GM19455 (cell line): ENCODE data around the gene RPS19.

Experiments
- ATAC-seq: cut with Tn5 transposase; IDR thresholded peaks from one replicate; pipeline ENCODE4 v1.9.1; 2021; ENCODE audit not compliant: unreplicated experiment

The RPS19 gene

DNA sequence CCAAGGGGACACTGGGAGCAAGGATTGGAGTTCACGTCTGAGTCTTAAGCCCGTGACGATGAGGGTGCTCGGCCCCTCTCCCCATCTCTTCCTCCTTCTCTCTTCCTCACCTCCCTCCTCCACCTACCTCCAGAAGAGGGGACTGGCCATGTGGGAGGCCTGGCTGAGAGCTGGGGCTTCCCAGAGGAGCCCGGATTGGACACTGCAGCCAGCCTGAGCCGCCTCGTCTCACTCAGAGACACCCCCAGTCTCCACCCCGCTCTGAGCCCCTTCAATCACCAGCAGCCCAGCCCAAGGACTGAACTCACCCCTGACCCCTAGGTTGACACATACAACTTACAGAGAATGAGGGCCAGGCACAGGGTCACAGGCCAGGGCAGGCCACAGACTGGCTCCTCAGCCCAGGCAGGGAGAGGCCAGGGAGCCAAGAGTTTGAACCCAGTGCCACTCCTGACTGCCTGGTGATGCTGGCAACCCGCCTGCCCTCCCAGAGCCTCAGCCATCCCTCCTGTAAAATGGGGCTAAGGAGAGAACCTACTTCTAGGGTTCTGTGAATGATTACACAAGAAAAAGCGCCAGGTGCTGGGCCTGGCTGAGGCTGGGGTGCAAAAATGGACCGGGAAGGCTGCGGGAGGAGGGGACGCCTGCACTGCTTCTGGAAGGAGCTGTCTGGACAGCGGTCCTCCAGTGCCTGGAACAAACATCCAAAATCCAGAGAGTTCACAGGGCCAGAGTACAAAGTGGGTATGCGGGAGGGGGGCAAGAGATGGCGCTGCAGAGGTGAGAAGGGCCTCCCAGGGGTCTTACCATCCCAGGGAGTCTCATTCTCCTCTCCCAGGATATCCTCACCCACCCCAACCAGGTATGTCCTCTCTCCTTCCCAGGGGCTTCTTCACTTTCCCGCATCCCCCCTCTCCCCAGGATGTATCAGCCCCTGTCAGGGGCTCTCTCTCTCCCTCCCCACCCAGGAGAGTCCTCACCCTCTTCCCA, 18.2 kb downstream of the RPS19 start:
- no peak for ATAC-seq

DNA sequence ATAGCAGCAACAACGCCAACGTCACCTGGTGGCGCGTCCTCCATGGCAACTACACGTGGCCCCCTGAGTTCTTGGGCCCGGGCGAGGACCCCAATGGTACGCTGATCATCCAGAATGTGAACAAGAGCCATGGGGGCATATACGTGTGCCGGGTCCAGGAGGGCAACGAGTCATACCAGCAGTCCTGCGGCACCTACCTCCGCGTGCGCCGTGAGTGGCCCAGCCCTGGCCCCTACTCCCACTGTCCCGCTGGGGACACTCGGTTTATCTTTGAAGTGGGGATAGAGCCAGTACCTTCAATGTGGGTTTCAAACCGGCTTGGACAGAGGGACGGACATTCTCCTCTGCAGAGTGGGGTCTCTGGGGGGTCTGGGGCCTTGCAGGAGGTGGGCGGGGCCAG, 19.0 kb downstream of the RPS19 start:
- no peak for ATAC-seq

DNA sequence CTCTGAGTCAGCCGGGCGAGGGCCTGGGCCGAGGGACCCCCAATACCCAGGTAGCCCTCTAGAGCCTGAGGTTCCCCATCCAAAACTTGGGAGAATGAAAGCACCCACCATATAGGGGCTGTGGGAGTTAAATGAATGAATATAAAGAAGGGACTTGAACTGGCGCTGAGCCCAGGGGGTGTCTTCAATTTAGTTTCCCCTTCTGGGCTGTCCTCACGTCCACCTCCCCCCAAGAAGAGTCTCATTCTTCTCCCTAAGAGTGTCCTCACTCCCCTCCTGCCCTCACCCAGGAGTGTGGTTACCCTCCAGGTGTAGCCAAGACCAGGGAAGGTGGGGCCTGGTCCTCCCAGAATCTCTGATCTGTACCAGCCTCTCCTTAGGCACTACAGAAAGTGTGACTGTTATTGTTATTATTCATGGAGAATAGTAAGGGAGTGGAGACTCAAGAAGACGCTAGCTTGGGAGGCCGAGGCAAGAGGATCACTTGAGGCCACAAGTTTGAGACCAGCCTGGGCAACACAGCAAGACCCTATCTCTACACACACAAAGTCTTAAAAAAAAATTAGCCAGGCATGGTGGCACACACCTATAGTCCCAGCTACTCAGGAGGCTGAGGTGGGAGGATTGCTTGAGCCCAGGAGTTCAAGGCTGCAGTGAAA, 19.7 kb downstream of the RPS19 start:
- no peak for ATAC-seq

DNA sequence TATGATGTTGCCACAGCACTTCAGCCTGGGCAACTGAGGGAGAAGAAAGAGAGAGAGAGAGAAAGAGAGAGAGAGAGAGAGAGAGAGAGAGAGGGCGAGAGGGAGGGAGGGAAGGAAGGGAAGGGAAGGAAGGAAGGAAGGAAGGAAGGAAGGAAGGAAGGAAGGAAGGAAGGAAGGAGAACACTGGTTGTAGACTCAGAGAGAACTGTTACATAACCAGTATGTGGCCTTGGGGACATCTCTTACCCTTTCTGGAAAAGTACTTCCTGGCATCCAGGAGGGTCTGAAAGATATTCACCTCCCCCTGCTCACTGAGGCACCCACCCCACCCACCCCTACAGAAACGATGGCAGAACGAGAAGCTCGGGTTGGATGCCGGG, 20.3 kb downstream of the RPS19 start:
- ATAC-seq: no peak

DNA sequence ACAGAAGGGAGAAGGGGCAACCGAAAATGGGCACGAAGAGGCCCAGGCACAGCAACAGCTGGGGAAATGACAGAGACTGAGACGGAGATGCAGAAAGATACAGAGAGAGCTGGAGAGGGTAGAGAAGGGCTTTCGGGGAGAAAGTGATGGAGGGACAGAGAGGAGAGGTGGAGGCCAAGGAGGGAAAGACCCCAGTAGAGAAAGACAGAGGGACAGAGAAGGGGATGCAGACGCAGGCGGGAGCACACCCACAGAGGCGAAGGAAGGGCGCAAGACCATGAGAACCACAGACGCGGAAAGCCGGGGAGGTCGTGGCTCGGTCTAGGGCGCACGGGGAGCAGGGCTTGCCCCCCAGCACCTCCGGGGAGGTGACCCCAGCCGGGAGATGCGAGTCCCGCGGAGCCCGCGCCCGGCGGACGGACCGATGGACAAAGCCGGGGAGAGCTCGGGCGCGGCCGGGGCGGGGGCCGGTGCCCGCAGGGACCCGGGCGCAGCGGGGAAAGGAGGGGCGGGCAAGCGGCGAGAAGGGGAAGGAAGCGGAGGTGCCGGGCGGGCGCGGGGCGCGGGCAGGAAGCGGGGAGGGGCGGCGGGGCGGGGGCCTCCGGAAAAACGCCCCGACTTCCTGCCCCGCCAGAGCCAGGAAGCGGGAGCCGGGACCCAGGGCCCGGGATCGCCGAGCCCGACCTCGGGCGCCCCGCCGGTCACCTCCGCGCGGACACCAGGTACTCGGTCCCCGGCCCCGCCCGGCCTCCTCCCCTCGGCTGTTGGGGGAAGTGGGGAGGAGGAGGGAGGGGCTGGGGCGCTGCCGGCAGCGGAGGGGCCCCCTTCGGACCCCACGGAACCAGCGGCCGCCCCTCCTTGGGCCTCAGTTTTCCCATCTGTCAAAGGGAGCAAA, 22.8 kb downstream of the RPS19 start, which contains the start of gene ARHGEF1:
ARHGEF1 (plus strand) TSS at position 617 of the 895 bp plus-strand sequence. CDS start 4,899 bp downstream, outside the sequence.
- ATAC-seq: no peak

DNA sequence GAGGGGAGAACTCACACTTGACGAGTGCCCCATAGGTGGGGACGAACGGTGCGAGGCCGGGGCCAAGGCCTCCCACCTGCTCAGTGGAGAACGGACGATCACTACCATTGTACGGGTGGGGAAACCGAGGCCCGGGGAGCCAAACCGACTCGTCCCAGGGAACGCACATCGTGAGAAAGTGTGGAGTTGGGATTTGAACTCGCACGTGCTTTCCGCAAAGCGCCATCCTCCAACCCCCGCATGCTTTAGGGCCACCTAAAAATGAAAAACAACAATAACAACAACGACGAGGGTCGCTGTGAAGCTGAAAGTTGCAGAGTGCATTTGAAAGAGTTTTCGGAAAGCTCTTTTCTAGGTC, 23.4 kb downstream of the RPS19 start:
- ATAC-seq: no peak

DNA sequence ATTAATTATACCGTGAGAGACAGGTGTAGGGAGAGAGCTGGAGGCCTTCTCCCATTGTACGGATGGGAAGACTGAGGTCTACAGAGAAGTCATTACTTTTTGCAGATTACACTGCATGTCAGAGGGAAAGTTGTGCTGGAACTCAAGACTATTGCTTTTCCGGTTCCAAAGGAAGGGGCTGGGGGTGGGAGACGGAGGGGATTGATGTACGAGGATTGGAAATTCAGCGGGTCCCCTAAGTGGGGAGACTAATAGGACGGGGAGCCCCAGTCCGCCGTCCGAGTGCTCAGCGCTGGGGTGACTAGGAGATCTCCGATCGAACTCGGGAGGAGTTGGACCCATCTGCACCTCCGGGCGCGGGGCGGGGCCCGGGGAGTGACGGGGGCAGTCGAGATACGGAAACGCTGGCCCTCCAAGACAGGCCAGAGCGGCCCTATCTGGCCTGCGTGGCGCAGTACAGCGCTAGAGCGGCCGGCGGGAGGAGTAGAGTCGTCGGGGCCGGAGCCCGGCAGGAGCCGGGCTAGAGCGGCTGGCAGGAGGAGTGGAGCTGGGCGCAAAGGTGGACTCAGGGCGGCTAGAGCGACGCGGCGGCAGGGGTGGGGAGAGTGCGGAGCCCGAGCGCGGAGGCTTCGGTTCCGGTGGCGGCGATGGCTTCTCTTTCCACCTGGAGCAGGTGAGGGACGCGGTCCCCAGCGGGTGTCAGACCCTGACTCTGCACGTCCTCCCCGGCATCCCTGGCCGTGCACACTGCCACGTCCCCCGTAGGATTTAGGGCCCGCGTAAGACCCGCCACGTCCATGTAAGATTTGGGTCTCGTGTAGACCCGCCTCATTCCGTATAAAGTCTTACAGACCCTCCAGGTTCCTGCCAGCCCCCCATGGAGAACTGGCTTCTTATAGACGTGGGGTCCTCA, 24.0 kb downstream of the RPS19 start:
- ATAC-seq: peak; percentile 62

DNA sequence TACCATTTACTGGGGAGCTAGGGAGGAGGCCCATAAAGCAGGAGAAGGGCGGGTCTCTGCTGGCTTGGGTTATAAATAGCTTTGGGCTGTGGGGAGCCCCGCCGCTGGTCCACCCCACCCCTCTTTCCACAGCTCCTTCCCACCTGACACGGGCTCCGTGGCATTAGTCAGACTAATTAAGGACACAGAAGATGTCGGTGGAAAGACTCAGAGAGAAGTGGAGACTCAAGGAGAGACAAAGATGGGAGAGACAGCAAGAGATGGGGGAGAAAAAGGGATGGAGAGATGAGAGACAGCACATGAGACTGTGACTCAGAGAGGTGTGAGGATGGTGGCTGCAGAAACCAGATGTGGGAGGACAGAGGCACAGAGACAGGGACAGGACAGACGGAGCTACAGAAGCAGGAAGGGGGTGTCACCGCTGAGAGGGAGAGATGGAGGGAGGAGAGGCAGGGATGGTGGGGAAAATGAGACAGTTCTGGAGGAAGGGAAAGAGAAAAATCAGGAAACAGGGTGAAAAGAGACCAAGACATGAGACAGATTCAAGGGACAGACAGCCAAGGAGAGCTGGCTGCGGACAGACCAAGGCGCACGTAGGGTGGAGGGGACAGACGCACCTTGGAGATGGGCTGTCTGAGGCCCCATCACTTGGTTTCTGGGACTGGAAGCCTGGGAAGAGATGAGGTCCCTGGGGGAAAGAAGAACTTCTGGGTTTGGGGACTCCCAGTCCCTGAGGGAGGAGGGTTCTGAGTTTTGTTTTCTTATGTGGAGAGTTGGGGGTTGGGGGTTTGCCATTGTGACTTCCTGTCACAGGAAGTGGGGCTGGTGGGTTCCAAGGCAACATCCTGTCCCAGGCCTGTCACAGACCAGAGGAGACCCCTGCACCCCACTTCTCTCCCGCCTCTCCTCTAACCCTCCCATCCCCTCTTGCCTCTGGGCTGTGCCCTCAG, 27.0 kb downstream of the RPS19 start:
- no peak for ATAC-seq

DNA sequence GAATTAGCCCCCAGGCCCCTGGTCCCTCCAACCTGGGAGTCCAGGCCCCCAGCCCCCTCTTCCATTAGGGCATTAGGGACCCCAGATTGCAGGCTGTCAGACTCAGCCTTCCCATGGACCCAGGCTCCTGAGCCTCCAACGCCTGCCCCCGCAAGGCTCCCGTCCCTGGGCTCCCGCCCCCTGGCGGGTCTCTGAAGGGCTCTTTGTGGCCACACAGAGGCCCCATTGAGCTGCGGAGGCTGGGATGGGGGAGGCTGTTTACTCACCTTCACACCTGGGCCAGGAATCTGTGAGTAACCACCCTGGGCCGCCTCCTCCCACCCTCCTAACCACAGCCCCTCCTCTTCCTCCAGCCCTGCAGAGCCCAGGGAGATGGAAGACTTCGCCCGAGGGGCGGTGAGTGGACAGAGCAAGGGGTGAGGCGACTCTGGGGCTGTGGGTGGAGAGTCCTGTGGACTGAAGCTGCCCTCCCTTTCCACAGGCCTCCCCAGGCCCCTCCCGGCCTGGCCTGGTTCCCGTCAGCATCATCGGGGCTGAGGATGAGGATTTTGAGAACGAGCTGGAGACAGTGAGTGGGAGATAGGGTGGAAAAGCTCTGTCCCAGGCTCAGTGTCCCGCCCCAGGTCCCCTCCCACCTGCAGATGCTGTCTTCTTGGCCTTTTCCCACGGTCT, 27.8 kb downstream of the RPS19 start:
- no peak for ATAC-seq

DNA sequence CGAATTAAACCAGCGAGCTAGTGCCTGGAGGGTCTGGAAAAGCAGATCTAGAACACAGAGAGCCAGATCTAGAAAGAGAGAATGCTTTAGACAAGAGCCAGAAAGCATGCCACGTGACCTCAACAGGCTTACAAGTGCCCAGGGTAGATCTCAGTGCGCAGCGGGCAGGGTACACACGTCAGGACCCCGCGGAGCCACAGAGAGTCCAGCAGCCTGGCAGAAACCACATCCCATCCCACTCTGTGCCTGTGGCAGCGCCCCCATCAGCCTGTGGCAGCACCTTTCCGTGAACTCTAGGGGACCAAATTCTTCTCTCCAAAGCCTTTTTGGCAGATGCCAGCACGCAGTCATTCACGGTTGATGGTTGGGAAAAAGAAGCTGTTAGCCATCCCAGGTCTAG, 28.9 kb downstream of the RPS19 start:
- ATAC-seq: no peak

DNA sequence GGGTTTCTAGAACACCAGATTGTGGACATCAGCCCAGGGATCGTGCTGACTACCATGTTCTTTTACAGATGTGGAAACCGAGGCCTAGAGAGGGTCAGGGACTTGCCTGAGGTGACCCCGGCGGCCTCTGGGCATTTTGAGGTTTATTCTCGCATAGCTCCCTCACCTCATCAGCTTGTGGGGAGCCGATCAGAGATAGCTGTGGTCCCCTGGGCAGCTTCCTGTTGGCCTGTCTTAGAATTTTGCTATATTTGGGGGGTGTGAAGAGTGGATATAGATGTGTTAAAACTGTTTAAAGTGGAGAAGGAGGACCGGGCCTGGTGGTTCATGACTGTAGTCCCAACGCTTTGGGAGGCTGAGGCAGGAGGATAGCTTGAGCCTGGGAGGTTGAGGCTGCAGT, 29.8 kb downstream of the RPS19 start:
- no peak for ATAC-seq

DNA sequence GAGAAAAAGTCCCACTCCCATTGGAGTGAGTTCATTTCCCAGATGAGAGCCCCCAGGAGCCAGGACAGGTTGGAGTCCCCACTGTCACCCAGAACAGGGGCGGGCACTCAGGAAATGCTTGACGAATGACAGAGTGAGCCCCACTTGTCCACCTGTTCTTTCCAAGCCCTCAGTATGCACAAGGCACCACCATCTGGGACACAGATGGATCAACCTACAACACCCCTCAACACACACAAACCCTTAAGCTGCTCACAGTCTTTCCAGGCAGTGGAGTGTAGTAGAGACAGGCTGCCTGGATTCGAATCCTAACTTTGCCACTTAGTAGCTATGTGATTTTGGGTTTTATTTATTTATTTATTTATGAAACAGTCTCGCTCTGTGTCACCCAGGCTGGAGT, 30.9 kb downstream of the RPS19 start:
- ATAC-seq: no peak

DNA sequence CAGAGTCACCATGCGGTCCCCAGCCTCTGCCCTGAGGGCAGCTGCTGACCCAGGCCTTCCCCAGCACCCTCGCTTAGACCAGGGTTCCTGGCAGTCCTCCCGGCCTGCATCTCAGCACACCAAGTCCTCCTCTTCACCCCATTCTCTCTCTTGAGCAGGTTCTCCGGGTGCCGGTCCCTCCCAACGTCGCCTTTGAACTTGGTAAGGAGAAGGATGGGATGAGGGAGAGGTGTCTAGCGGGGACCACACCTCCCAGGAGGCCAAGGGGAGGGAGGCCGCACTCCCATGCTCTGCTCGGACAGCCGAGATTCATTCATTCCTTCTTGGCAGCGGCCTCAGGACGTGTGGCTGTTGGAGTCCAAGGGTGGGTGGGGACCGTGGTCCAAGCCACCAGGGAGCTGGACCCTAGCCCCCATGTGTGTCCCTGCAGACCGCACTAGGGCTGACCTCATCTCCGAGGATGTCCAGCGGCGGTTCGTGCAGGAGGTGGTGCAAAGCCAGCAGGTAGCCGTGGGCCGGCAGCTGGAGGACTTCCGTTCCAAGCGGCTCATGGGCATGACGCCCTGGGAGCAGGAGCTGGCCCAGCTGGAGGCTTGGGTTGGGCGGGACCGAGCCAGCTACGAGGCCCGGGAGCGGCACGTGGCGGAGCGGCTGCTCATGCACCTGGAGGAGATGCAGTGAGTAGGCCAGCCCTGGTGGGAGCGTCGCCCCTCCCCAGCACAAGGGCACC, 32.3 kb downstream of the RPS19 start:
- ATAC-seq: no peak

DNA sequence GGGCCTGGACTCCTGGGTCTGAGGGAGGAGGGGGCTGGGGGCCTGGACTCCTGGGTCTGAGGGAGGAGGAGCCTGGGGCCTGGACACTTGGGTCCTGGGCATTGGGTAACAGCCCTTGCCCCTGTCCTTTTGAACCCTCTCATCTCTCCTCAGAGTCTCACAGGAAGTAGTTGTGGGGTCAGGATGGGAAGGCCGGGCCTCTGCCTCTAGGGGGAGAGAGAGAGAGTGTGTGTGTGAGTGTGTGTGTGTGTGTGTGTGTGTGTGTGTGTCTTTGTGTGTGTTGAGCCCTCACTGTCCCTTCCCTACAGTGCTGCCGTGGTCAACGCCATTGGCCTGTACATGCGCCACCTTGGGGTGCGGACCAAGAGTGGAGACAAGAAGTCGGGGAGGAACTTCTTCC, 33.8 kb downstream of the RPS19 start:
- no peak for ATAC-seq

DNA sequence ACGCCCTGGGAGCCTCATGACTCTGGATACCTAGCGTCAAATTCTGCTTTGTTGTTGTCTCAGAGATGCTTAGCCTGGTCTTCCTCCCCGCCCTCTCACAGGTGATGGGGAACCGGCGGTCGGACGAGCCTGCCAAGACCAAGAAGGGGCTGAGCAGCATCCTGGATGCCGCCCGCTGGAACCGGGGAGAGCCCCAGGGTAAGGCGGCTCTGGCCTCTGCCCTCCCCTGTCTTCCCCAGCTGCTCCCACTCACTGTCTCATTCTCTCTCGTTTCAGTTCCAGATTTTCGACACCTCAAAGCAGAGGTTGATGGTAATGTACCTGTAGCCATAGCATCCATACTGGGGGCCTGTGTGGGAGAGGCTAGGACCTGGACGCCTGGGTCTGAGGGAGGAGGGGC, 34.3 kb downstream of the RPS19 start:
- ATAC-seq: no peak

DNA sequence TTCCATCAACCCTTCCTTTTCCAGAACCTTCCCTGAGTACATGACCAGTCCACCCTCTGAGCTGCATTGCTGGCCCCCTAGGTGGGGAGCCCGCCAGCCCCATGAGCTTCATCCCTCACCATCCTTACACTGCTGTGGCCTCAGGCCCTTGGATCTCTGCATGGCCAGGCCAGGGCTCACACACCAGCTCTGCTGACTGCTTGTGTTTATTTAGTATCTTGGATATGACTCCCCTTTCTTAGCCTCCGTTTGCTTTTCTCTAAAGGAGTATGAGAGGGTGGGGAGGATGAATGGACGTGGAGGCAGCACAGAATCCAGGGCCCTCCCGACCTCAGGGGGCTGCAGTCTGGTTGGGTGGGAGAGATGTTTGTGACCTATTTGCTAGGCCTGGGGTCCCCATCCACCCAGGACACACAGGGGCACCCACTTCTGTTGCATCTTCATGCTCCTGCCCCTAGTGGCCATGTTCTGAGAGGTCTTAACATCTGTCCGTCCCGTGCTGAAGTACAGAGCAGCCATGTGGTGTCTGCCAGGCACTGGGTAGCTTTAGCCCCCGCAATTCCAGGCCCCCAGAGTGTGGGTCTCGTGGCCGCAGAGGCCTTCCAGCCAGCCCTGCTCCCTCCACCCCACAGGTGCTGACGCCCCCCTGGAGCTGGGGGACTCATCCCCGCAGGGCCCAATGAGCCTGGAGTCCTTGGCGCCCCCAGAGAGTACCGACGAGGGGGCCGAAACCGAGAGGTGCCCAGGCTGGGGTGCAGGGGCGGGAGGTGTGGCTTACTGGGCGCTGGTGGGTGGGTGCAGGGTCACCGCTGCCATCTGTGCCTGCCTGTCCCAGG, 35.9 kb downstream of the RPS19 start:
- no peak for ATAC-seq

DNA sequence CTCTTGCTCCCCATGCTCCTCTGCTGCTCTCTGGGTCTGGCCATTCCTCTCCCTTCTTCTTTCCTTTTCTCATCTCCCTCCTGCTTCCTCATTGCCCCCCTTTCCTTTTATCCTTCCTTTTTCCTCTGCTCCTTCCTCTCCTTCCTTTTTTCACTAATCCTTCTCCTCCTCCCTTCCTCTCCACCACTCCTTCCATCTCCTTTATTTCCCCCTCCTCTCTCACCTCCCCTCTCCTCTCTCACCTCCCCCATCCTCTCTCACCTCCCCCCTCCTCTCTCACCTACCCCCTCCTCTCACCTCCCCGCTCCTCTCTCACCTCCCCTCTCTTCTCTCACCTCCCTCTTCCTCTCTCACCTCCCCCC, 36.5 kb downstream of the RPS19 start:
- ATAC-seq: no peak
